Neural cell (in vitro differentiated cells): Measurements from ENCODE around the gene AQP5. TPM values are rescaled to one million over a fixed set of nuclear protein-coding genes. Genes with fewer than 3 reads are reported as not detected.

Experiments
- H2AFZ ChIP-seq: fragments of 200-600, 300-800 bp; sonication (generic), shearing (Covaris generic); 2 replicates; pipeline ENCODE4 v1.6.0; 2014; ENCODE audit warnings: low read depth, mild to moderate bottlenecking, antibody characterized with exemption, low read length, moderate library complexity
- H3F3A ChIP-seq: fragments of 200-600 bp; shearing (Covaris generic); 2 replicates; pipeline ENCODE4 v1.6.1; 2016; ENCODE audit warnings: mild to moderate bottlenecking, moderate library complexity, mixed read lengths, antibody characterized with exemption, low read length; ENCODE audit not compliant: insufficient read depth, poor library complexity, severe bottlenecking
- H3K27ac ChIP-seq: fragments of 200-600, 300-800 bp; sonication (generic), shearing (Covaris generic); 2 replicates; pipeline ENCODE4 v1.5.1; 2014; ENCODE audit warnings: mild to moderate bottlenecking, low read length, moderate library complexity
- H3K27me3 ChIP-seq: fragments of 300-800, 200-600 bp; sonication (generic), shearing (Covaris generic); 2 replicates; pipeline ENCODE4 v1.6.0; 2014; ENCODE audit warnings: mild to moderate bottlenecking, low read depth, low read length, moderate library complexity; ENCODE audit not compliant: insufficient read depth
- H3K36me3 ChIP-seq: fragments of 300-800, 200-600 bp; sonication (generic), shearing (Covaris generic); 2 replicates; pipeline ENCODE4 v1.5.1; 2014; ENCODE audit warnings: mild to moderate bottlenecking, antibody characterized with exemption, low read length, moderate library complexity; ENCODE audit not compliant: insufficient read depth
- H3K4me2 ChIP-seq: fragments of 300-800, 200-600 bp; sonication (generic), shearing (Covaris generic); 2 replicates; pipeline ENCODE4 v1.6.0; 2014; ENCODE audit warnings: mild to moderate bottlenecking, low read length
- H3K4me3 ChIP-seq: fragments of 300-800, 200-600 bp; sonication (generic), shearing (Covaris generic); 2 replicates; pipeline ENCODE4 v1.5.1; 2014; ENCODE audit warnings: mild to moderate bottlenecking, low read length, moderate library complexity
- H3K79me2 ChIP-seq: fragments of 200-600 bp; shearing (Covaris generic); replicated peaks from 2 replicates; pipeline ENCODE4 v1.6.0; 2014; ENCODE audit warnings: mild to moderate bottlenecking, low read length, moderate library complexity; ENCODE audit not compliant: insufficient read depth
- H3K9ac ChIP-seq: fragments of 300-800, 200-600 bp; sonication (generic), shearing (Covaris generic); 2 replicates; pipeline ENCODE4 v1.6.1; 2016; ENCODE audit warnings: mild to moderate bottlenecking, low read length, mixed read lengths
- H3K9me2 ChIP-seq: fragments of 200-600 bp; shearing (Covaris generic); 2 replicates; pipeline ENCODE4 v1.6.1; 2016; ENCODE audit warnings: mild to moderate bottlenecking, low read length, mixed read lengths; ENCODE audit not compliant: insufficient read depth
- H3K9me3 ChIP-seq: fragments of 200-600, 300-800 bp; sonication (generic), shearing (Covaris generic); 2 replicates; pipeline ENCODE4 v1.6.1; 2016; ENCODE audit warnings: mild to moderate bottlenecking, mixed run types, low read length, moderate library complexity, mixed read lengths
- H4K20me1 ChIP-seq: fragments of 200-600 bp; shearing (Covaris generic); 2 replicates; pipeline ENCODE4 v1.6.1; 2016; ENCODE audit warnings: mild to moderate bottlenecking, mixed run types; ENCODE audit not compliant: insufficient read depth
- EP300 ChIP-seq: fragments of 450-650 bp; conservative IDR thresholded peaks from 2 replicates; pipeline ENCODE4 v1.6.1; 2014; ENCODE audit warnings: antibody characterized with exemption, mild to moderate bottlenecking, moderate library complexity; ENCODE audit not compliant: poor library complexity, severe bottlenecking
- EZH2 ChIP-seq: fragments of 200-600, 300-800 bp; shearing (Covaris generic), sonication (generic); IDR thresholded peaks from 2 replicates; pipeline ENCODE4 v1.6.1; 2014; ENCODE audit warnings: antibody characterized with exemption, low read length, borderline replicate concordance, mild to moderate bottlenecking; ENCODE audit not compliant: insufficient read depth, poor library complexity, severe bottlenecking
- MXI1 ChIP-seq: fragments of 450-650 bp; conservative IDR thresholded peaks from 2 replicates; pipeline ENCODE4 v1.6.1; 2014; ENCODE audit warnings: antibody characterized with exemption, mild to moderate bottlenecking; ENCODE audit not compliant: poor library complexity, severe bottlenecking
- POLR2AphosphoS5 ChIP-seq: IDR thresholded peaks from 2 replicates; pipeline ENCODE4 v1.6.1; 2012
- RAD21 ChIP-seq: fragments of 450-650 bp; conservative IDR thresholded peaks from 2 replicates; pipeline ENCODE4 v1.6.1; 2014; ENCODE audit warnings: antibody characterized with exemption, mild to moderate bottlenecking, moderate library complexity
- SMC3 ChIP-seq: fragments of 450-650 bp; conservative IDR thresholded peaks from 2 replicates; pipeline ENCODE4 v1.6.1; 2014; ENCODE audit warnings: antibody characterized with exemption, mild to moderate bottlenecking, moderate library complexity; ENCODE audit not compliant: poor library complexity
- TAF1 ChIP-seq: IDR thresholded peaks from 2 replicates; pipeline ENCODE4 v1.6.1; 2012; ENCODE audit warnings: low read depth
- polyA plus RNA-seq: library from polyadenylated mRNA; depleted of rRNA; stranded (reverse); fragments of >200 nt; gene quantifications from 2 replicates; pipeline ENCODE4 v1.2.3, GENCODE V29; 2014
- TF ChIP-seq, protein P1 (sequence below): fragments of 450-650 bp; IDR thresholded peaks from 2 replicates; pipeline ENCODE4 v1.5.1; 2014; ENCODE audit warnings: antibody characterized with exemption, mild to moderate bottlenecking, moderate library complexity; ENCODE audit not compliant: poor library complexity, severe bottlenecking
- TF ChIP-seq, protein P2 (sequence below): IDR thresholded peaks from 2 replicates; pipeline ENCODE4 v1.6.1; 2012; ENCODE audit warnings: borderline replicate concordance

The AQP5 gene
- polyA plus RNA-seq, 1 donor from 2014 or later: not detected

DNA sequence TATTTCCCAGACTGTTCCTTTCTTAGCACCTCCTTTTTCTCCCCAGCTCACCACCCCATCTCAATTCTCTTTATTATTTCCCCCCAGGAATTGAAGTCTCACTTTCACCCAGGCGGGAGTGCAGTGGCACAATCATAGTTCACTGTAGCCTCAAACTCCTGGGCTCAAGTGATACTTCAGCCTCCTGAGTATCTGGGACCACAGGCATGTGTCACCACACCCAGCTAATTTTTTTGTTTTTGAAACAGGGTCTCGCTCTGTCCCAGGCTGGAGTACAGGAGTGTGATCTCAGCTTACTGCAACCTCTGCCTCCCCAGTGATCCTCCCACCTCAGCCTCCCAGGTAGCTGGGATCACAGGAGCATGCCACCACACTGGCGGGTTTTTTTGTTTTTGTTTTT lies 52.7 kb downstream of the AQP5 start:
- Histone ChIP-seq H3K27ac (no peak overlapping the region), H3K4me2 (no peak overlapping the region), H3K4me3 (no peak overlapping the region), H3K9me2 (no peaks in the 10 kb centered on the region), H3K9me3 (no peaks in the 10 kb centered on the region), H2AFZ (no peak overlapping the region), H3K9ac (no peak overlapping the region), H3K36me3 (no peaks in the 10 kb centered on the region), H3K27me3 (no peaks in the 10 kb centered on the region), H3K79me2 (peaks cover 18% of the 10 kb centered on the region), H3F3A (no peaks in the 10 kb centered on the region), H4K20me1 (no peaks in the 10 kb centered on the region)
- TF ChIP-seq SMC3: no peak
- no peak for TF ChIP-seq RAD21
- TF ChIP-seq, protein P1, sequence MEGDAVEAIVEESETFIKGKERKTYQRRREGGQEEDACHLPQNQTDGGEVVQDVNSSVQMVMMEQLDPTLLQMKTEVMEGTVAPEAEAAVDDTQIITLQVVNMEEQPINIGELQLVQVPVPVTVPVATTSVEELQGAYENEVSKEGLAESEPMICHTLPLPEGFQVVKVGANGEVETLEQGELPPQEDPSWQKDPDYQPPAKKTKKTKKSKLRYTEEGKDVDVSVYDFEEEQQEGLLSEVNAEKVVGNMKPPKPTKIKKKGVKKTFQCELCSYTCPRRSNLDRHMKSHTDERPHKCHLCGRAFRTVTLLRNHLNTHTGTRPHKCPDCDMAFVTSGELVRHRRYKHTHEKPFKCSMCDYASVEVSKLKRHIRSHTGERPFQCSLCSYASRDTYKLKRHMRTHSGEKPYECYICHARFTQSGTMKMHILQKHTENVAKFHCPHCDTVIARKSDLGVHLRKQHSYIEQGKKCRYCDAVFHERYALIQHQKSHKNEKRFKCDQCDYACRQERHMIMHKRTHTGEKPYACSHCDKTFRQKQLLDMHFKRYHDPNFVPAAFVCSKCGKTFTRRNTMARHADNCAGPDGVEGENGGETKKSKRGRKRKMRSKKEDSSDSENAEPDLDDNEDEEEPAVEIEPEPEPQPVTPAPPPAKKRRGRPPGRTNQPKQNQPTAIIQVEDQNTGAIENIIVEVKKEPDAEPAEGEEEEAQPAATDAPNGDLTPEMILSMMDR: no peak
- TF ChIP-seq, protein P2, sequence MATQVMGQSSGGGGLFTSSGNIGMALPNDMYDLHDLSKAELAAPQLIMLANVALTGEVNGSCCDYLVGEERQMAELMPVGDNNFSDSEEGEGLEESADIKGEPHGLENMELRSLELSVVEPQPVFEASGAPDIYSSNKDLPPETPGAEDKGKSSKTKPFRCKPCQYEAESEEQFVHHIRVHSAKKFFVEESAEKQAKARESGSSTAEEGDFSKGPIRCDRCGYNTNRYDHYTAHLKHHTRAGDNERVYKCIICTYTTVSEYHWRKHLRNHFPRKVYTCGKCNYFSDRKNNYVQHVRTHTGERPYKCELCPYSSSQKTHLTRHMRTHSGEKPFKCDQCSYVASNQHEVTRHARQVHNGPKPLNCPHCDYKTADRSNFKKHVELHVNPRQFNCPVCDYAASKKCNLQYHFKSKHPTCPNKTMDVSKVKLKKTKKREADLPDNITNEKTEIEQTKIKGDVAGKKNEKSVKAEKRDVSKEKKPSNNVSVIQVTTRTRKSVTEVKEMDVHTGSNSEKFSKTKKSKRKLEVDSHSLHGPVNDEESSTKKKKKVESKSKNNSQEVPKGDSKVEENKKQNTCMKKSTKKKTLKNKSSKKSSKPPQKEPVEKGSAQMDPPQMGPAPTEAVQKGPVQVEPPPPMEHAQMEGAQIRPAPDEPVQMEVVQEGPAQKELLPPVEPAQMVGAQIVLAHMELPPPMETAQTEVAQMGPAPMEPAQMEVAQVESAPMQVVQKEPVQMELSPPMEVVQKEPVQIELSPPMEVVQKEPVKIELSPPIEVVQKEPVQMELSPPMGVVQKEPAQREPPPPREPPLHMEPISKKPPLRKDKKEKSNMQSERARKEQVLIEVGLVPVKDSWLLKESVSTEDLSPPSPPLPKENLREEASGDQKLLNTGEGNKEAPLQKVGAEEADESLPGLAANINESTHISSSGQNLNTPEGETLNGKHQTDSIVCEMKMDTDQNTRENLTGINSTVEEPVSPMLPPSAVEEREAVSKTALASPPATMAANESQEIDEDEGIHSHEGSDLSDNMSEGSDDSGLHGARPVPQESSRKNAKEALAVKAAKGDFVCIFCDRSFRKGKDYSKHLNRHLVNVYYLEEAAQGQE: no peak
- no peak for TF ChIP-seq EP300
- no peak for TF ChIP-seq POLR2AphosphoS5
- no peak for TF ChIP-seq EZH2
- no peak for TF ChIP-seq MXI1
- TF ChIP-seq TAF1: no peak

Other genes with a start within 250 kb of the AQP5 start
- gene TMBIM6, start 220.3 kb upstream of the AQP5 start, polyA plus RNA-seq: 308 and 318 TPM in 2 replicates
- gene NCKAP5L, start 133.5 kb upstream of the AQP5 start, polyA plus RNA-seq: 6.2 and 6.5 TPM in 2 replicates
- 10.0 and 11.0 TPM in 2 replicates for gene BCDIN3D, start 118.8 kb upstream of the AQP5 start, polyA plus RNA-seq
- 4.0 and 5.3 TPM in 2 replicates for gene FAIM2, start 58.0 kb upstream of the AQP5 start, polyA plus RNA-seq
- gene AQP2, start 11.1 kb upstream of the AQP5 start, polyA plus RNA-seq: not detected in 2 replicates
- not detected in 2 replicates for gene AQP6, start 11.1 kb downstream of the AQP5 start, polyA plus RNA-seq
- gene RACGAP1, start 63.6 kb downstream of the AQP5 start, polyA plus RNA-seq: 16.2 and 18.3 TPM in 2 replicates
- gene ASIC1, start 95.7 kb downstream of the AQP5 start, polyA plus RNA-seq: 8.0 and 9.1 TPM in 2 replicates
- 90.9 and 117 TPM in 2 replicates for gene SMARCD1, start 123.5 kb downstream of the AQP5 start, polyA plus RNA-seq
- gene GPD1, start 142.1 kb downstream of the AQP5 start, polyA plus RNA-seq: 1.5 and 4.0 TPM in 2 replicates
- gene COX14, start 150.4 kb downstream of the AQP5 start, polyA plus RNA-seq: 73.4 and 79.3 TPM in 2 replicates
- 463 and 470 TPM in 2 replicates for gene CERS5, start 205.5 kb downstream of the AQP5 start, polyA plus RNA-seq